Keratinocyte (primary cell): ENCODE measurements around the gene SUN1. TPM values are rescaled to one million over a fixed set of nuclear protein-coding genes. Genes with fewer than 3 reads are reported as not detected.
A peak's percentile ranks its signal among the peaks of the same experiment; 100 is the strongest.

Experiments used
- DNase-seq: peaks from one replicate; pipeline ENCODE4 v3.0.0-alpha.2; 2011; ENCODE audit warnings: low read depth, missing footprints, low spot score
- FAIRE-seq: peaks from 2 replicates; lab custom pipeline; 2011; peaks lifted over from hg19 to GRCh38; lab: Jason Lieb, UNC
- H2AFZ ChIP-seq: 2 replicates; pipeline ENCODE4 v1.6.0; 2012; ENCODE audit warnings: low read length, control low read depth, inconsistent platforms; ENCODE audit not compliant: control insufficient read depth
- H3K27ac ChIP-seq: 2 replicates; pipeline ENCODE4 v1.5.1; 2011; ENCODE audit warnings: low read length; ENCODE audit not compliant: control insufficient read depth, insufficient read depth
- H3K27me3 ChIP-seq: 3 replicates; pipeline ENCODE4 v1.6.0; 2011; ENCODE audit warnings: low read length; ENCODE audit not compliant: control insufficient read depth, insufficient read depth; ENCODE audit errors: extremely low read depth
- H3K36me3 ChIP-seq, 2 experiments: 2 replicates in 1 of 2; 3 replicates in 1 of 2; pipeline ENCODE4 v1.5.1; 2011; ENCODE audit warnings: low read length in 2 of 2, mild to moderate bottlenecking in 1 of 2; ENCODE audit not compliant: control insufficient read depth in 2 of 2, insufficient read depth in 2 of 2; ENCODE audit errors: extremely low read depth in 1 of 2
- H3K4me1 ChIP-seq: 3 replicates; pipeline ENCODE4 v1.5.1; 2011; ENCODE audit warnings: low read length; ENCODE audit not compliant: control insufficient read depth, insufficient read depth; ENCODE audit errors: extremely low read depth
- H3K4me2 ChIP-seq: 3 replicates; pipeline ENCODE4 v1.6.0; 2011; ENCODE audit warnings: low read depth, low read length; ENCODE audit not compliant: control insufficient read depth, insufficient read depth; ENCODE audit errors: extremely low read depth
- H3K4me3 ChIP-seq, 3 experiments: fragments of 200-600 bp in 1 of 3; sonication (generic) in 1 of 3; 2 replicates in 2 of 3; 3 replicates in 1 of 3; pipeline ENCODE4 v1.5.1; 2011 to 2016; ENCODE audit warnings: low read length in 3 of 3, mild to moderate bottlenecking in 3 of 3, control low read depth in 2 of 3, inconsistent platforms in 1 of 3, low read depth in 1 of 3, mixed read lengths in 1 of 3, mixed run types in 1 of 3, moderate library complexity in 1 of 3; ENCODE audit not compliant: control insufficient read depth in 2 of 3, insufficient read depth in 2 of 3; ENCODE audit errors: extremely low read depth in 1 of 3
- H3K79me2 ChIP-seq: 2 replicates; pipeline ENCODE4 v1.6.0; 2012; ENCODE audit warnings: low read length; ENCODE audit not compliant: control insufficient read depth, insufficient read depth
- H3K9ac ChIP-seq: 3 replicates; pipeline ENCODE4 v1.6.0; 2011; ENCODE audit warnings: low read length; ENCODE audit not compliant: control insufficient read depth, insufficient read depth; ENCODE audit errors: extremely low read depth
- H3K9me1 ChIP-seq: 3 replicates; pipeline ENCODE4 v1.6.0; 2011; ENCODE audit warnings: low read length; ENCODE audit not compliant: control insufficient read depth, insufficient read depth; ENCODE audit errors: extremely low read depth
- H3K9me3 ChIP-seq: 2 replicates; pipeline ENCODE4 v1.5.1; 2012; ENCODE audit warnings: low read depth, low read length; ENCODE audit not compliant: control insufficient read depth
- H4K20me1 ChIP-seq: 3 replicates; pipeline ENCODE4 v1.6.0; 2011; ENCODE audit warnings: low read length; ENCODE audit not compliant: control insufficient read depth, insufficient read depth; ENCODE audit errors: extremely low read depth
- CTCF ChIP-seq, 3 experiments: IDR thresholded peaks in 1 of 3; conservative IDR thresholded peaks in 1 of 3; optimal IDR thresholded peaks in 1 of 3; 2 replicates in 2 of 3; 3 replicates in 1 of 3; pipeline versions ENCODE3 to v1.5.1; 2011; ENCODE audit warnings: low read length in 3 of 3, mild to moderate bottlenecking in 3 of 3, moderate library complexity in 2 of 3, control low read depth in 1 of 3, inconsistent platforms in 1 of 3; ENCODE audit not compliant: insufficient read depth in 2 of 3; ENCODE audit errors: extremely low read depth in 1 of 3
- EZH2 ChIP-seq: IDR thresholded peaks from one replicate; pipeline ENCODE4 v1.6.1; 2012; ENCODE audit warnings: inconsistent platforms, mild to moderate bottlenecking, low read length, moderate library complexity
- dilution Hi-C: fragments of 300-500 bp; cut with MboI; formaldehyde crosslinking; loops from one replicate; pipeline ENCODE4 v1.7.0; 2020; ENCODE audit warnings: low sequenced_read_pairs; ENCODE audit not compliant: extremely low pct_ligation_motif_present
- polyA plus RNA-seq, 5 experiments: library from polyadenylated mRNA; depleted of rRNA in 3 of 5; stranded (reverse) in 3 of 5; stranded (forward) in 1 of 5; unstranded in 1 of 5; fragments of >200 nt; gene quantifications; 1 replicate in 1 of 5; 2 replicates in 3 of 5; 3 replicates in 1 of 5; pipeline versions ENCODE4 v1.2.1 to v1.2.3, GENCODE V29; 2011 to 2012; ENCODE audit warnings: missing spikeins in 2 of 5, low read depth in 1 of 5, low replicate concordance in 1 of 5

The SUN1 gene
- polyA plus RNA-seq, 1 donor (not counting 4 experiments of a cell fraction or from before 2014, with no cell fraction given) = 166 TPM

GRCh38 chr7:911791-912480, 79.7 kb downstream of the SUN1 start:
- peaks cover 19% of the 10 kb centered on the region for H3K4me1 ChIP-seq
- H4K20me1 ChIP-seq = no peaks in the 10 kb centered on the region
- dilution Hi-C loops = no loop called here
- H3K27ac ChIP-seq = no peak overlapping the region
- no peaks in the 10 kb centered on the region for H3K79me2 ChIP-seq
- no peak overlapping the region for H3K4me2 ChIP-seq
- DNase-seq (no peak), FAIRE-seq (no peak)
- no peak overlapping the region for H3K4me3 ChIP-seq
- no peak overlapping the region for H3K9ac ChIP-seq
- H2AFZ ChIP-seq = no peak overlapping the region
- no peaks in the 10 kb centered on the region for H3K36me3 ChIP-seq
- H3K9me1 ChIP-seq = no peaks in the 10 kb centered on the region
- no peaks in the 10 kb centered on the region for H3K9me3 ChIP-seq
- no peak for TF ChIP-seq CTCF (optimal IDR thresholded peaks at IDR 0.05 in 1 of 3, IDR thresholded peaks at IDR 0.05 in 1 of 3, conservative IDR thresholded peaks at IDR 0.05 in 1 of 3; ENCODE audit: extremely low read depth in 1 of 3, insufficient read depth in 2 of 3, low read length in 3 of 3)
- TF ChIP-seq EZH2 = no peak
- H3K27me3 ChIP-seq = peaks cover 7% of the 10 kb centered on the region

DNA sequence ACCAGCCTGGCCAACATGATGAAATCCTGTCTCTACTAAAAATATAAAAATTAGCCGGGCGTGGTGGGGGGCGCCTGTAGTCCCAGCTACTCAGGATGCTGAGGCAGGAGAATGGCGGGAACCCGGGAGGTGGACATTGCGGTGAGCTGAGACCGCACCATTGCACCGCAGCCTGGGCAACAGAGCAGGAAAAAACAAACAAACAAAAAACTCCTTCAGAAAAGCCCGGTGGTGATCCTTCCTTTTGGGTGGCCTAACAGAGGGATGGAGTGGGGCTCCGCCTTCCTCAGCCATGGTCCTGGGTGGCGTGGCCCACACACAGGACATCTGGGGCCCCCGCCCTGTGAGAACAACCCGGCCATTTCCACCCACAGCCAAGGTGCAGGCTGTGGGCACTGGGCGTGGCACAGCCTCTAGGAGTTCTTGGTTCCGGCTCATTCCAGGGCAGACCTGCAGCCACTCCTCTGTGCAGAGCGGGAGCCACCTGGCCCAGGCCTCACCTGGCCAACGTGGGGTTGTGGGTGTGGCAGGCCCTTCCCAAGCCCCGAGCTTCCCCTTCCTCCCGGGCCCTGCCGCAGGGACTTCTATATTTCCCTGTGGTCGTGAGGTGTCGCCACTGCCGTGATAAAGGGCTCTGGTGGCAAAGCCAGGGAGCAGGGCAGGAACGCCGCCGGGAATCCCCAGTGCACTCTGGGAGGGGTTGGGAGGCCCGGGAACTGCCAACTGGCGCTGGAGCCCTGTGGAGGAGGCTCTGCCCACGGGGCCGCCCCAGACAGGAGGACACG, 81.7 kb downstream of the SUN1 start:
- Histone ChIP-seq H3K36me3 (no peaks in the 10 kb centered on the region), H3K79me2 (no peaks in the 10 kb centered on the region), H3K4me2 (no peak overlapping the region), H3K4me1 (peaks cover 19% of the 10 kb centered on the region), H3K27ac (no peak overlapping the region), H4K20me1 (no peaks in the 10 kb centered on the region), H2AFZ (peak overlapping the region; percentile 33), H3K27me3 (peaks cover 14% of the 10 kb centered on the region), H3K9ac (no peak overlapping the region), H3K4me3 (no peak overlapping the region), H3K9me3 (no peaks in the 10 kb centered on the region), H3K9me1 (no peaks in the 10 kb centered on the region)
- DNase-seq (no peak), FAIRE-seq (peak; percentile 49)
- dilution Hi-C loops = no loop called here
- TF ChIP-seq EZH2 (no peak), CTCF (optimal IDR thresholded peaks at IDR 0.05 in 1 of 3, IDR thresholded peaks at IDR 0.05 in 1 of 3, conservative IDR thresholded peaks at IDR 0.05 in 1 of 3; ENCODE audit: extremely low read depth in 1 of 3, insufficient read depth in 2 of 3, low read length in 3 of 3) (peak in 1 of 3 experiments; percentile 55)
